GM12874 (cell line): Measurements from ENCODE around the gene PHKA2.

Source experiments
- CTCF ChIP-seq: IDR thresholded peaks from 2 replicates; pipeline ENCODE4 v1.5.1; 2011; ENCODE audit warnings: low read depth, mild to moderate bottlenecking, control low read depth, low read length, moderate library complexity; ENCODE audit not compliant: insufficient read depth

PHKA2 gene

GRCh38 chrX:18889346-18890048 is 94.4 kb downstream of the PHKA2 start:
- no peak for TF ChIP-seq CTCF

- no peak for TF ChIP-seq CTCF
These were observed 95.6 kb downstream of the PHKA2 start for GRCh38 chrX:18888281-18888680.

- no peak for TF ChIP-seq CTCF
These were observed 96.1 kb downstream of the PHKA2 start for GRCh38 chrX:18887825-18888212.

- no peak for TF ChIP-seq CTCF
These were observed 96.6 kb downstream of the PHKA2 start for GRCh38 chrX:18887177-18887824.

- peak; percentile 69 for TF ChIP-seq CTCF
These were observed 97.4 kb downstream of the PHKA2 start for GRCh38 chrX:18886344-18887161.

GRCh38 chrX:18886005-18886343 is 97.9 kb downstream of the PHKA2 start:
- TF ChIP-seq CTCF, result no peak

GRCh38 chrX:18885328-18886004 is 98.4 kb downstream of the PHKA2 start:
- TF ChIP-seq CTCF, result no peak
